Stimulated activated CD4-positive, alpha-beta T cell treated with anti-CD3 and anti-CD28 coated beads, Interleukin-12 subunit alpha, Interleukin-12 subunit beta, amount 100 ng/mL, for 48 hours (primary cell): ENCODE measurements around the gene CHRM1.
"Not testable (repeated sequence)": the region's sequence is repeated elsewhere in the genome, so short reads cannot be mapped to it uniquely, and the experiment has no call there.

Experiments
- DNase-seq, 3 donors: peaks; one replicate each; pipeline ENCODE4 v3.0.0-alpha.2; 2020; ENCODE audit warnings: low read depth in 2 of 3, low spot score in 1 of 3

The CHRM1 gene

GRCh38 chr11:62921201-62921572 is at the start of gene CHRM1:
TSS of gene CHRM1 (minus strand) at chr11:62921363. CDS start at chr11:62911100, 10,263 bp downstream.
- DNase-seq = no peak

- no peak for DNase-seq
Observed at GRCh38 chr11:62965574-62965973, 44.4 kb upstream of the CHRM1 start.

- no peak for DNase-seq
Observed at GRCh38 chr11:62962391-62962790, 41.2 kb upstream of the CHRM1 start.

- DNase-seq = no peak
Observed at GRCh38 chr11:62961017-62961570, 39.9 kb upstream of the CHRM1 start.

- DNase-seq = no peak
Observed at GRCh38 chr11:62959422-62959980, 38.3 kb upstream of the CHRM1 start.

GRCh38 chr11:62958547-62959421 is 37.6 kb upstream of the CHRM1 start:
- DNase-seq = no peak

- DNase-seq = no peak
Observed at GRCh38 chr11:62957147-62957546, 36.0 kb upstream of the CHRM1 start.

GRCh38 chr11:62954478-62954877 is 33.3 kb upstream of the CHRM1 start:
- no peak for DNase-seq

- no peak for DNase-seq
Observed at GRCh38 chr11:62953811-62954210, 32.6 kb upstream of the CHRM1 start.

- DNase-seq = no peak
Observed at GRCh38 chr11:62948765-62949320, 27.7 kb upstream of the CHRM1 start.

DNA sequence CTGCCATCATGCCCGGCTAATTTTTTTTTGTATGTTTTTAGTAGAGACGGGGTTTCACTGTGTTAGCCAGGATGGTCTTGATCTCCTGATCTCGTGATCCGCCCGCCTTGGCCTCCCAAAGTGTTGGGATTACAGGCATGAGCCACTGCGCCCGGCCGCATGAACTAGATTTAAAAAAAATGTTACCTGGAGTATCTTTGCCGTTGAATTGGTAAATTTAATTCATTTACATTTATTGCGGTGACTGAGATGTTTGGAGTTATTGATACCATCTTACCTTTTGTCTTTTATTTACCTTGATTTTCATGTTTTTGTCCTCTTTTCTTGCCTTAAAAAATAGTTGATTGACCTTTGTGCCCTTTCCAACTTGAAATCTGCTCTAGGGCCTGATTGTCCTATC is 24.4 kb upstream of the CHRM1 start:
- DNase-seq = not testable (repeated sequence)

DNA sequence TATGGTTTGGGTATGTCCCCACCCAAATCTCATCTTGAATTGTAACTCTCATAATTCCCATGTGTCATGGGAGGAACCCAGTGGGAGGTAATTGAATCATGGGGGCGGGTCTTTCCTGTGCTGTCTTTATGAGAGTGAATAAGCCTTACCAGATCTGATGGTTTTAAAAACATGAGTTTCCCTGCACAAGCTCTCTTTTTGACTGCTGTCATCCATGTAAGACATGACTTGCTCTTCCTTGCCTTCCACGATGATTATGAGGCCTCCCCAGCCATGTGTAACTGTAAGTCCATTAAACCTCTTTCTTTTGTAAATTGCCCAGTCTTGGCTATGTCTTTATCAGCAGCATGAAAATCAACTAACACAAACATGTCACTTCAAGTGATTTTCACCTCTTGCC is 16.4 kb upstream of the CHRM1 start:
- DNase-seq = not testable (repeated sequence)

- DNase-seq = no peak
Observed at GRCh38 chr11:62934496-62934785, 13.3 kb upstream of the CHRM1 start.

DNA sequence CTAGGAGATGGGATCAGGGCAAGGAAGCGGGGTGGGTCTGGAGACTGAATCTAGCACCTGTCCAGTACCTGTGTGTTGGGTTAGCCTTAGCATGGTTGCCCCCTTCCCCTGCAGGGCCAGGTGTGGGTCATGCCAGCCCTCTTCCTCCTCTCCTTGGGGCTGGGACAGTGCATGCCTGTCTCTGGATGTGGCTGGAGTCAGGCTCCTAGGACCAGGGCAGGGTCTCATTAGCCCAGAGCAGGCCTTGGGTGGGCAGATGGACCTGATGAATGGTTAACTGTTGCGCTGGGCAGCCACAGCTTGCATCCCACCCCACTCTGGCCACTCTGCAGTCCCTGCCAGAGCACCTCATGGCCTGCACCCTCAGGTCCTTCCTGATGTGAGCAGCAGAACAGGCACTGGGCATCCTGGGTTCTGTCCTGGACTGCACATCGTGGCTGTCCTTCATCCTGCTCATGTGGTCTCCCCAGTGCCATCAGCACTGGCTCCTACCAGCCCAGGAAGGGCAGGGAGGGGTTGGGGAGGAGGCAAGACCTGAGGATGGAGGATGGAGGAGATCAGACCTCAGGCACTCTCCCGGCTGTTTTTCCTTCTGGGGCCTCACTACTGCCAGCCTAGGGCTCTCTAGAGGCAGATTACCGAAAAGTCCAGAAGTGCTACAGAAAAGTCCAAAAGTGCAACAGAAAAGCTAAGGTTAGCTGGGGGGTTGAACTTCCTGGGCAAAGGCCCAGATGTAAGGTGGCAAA is 12.8 kb upstream of the CHRM1 start:
- no peak for DNase-seq

- no peak for DNase-seq
Observed at GRCh38 chr11:62933285-62933684, 12.1 kb upstream of the CHRM1 start.

- no peak for DNase-seq
Observed at GRCh38 chr11:62931499-62932278, 10.5 kb upstream of the CHRM1 start.

- DNase-seq = no peak
Observed at GRCh38 chr11:62930666-62931065, 9.5 kb upstream of the CHRM1 start.

- DNase-seq = no peak
Observed at GRCh38 chr11:62930157-62930556, 9.0 kb upstream of the CHRM1 start.

GRCh38 chr11:62928011-62928410 is 6.8 kb upstream of the CHRM1 start:
- no peak for DNase-seq

DNA sequence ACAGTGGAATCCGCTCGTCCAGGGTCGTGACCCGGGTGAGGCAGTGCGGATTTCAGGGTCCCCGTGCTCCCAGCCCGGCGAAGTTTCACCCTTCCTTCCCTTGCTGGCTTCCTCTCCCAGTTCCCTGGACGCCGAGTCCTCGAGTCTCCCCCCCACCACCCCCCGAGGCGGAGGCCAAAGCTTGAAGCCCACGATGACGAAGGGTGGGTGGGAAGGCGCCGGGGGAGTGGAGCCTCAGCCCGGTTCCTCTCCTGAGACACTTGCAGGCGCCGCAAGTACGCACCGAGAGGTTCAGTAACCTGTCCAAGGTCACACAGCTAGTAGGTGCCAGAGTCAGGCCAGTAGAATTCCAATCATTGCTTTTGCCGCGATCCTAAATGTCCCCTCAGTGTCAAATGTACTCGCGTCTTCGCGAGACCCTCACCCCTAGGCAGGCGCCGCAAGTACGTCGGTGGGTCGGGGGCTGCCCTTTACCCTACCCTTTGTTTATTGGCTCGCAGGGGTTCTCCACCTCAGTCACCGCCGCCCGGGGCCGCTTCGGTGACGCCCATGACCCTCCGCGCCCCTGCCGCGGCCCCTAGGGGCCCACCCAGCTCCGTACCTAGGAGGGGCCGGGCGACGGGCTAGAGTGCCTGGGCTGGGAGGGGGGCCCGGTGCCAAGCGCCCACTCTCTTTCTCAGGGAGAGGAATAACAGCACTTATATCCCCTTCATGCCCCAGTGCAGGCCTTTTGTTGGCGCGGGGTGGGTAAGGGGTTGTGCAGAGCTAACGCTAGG is 5.7 kb upstream of the CHRM1 start:
- DNase-seq = no peak
